Activated naive CD4-positive, alpha-beta T cell treated with anti-CD3 and anti-CD28 coated beads for 36 hours (primary cell): ENCODE results near the gene AGPAT4. TPM values are rescaled to one million over a fixed set of nuclear protein-coding genes. Genes with fewer than 3 reads are reported as not detected.

ENCODE experiments used
- CTCF ChIA-PET: fragments of 350-600 bp; sonication (Branson Sonifier 250); formaldehyde crosslinking; loops from one replicate; lab custom pipeline; 2021; ENCODE audit warnings: antibody characterized with exemption; lab: Charles Lee
- DNase-seq: peaks from one replicate; pipeline ENCODE4 v3.0.0-alpha.2; 2020
- H3K27ac Mint-ChIP-seq: one replicate; pipeline ENCODE4 v1.8.0; 2021; ENCODE audit warnings: mild to moderate bottlenecking, mixed read lengths
- H3K27me3 Mint-ChIP-seq: one replicate; pipeline ENCODE4 v1.8.0; 2021; ENCODE audit warnings: low read depth, mixed read lengths
- H3K36me3 Mint-ChIP-seq: one replicate; pipeline ENCODE4 v1.8.0; 2021; ENCODE audit warnings: low read depth, mixed read lengths
- H3K4me1 Mint-ChIP-seq: one replicate; pipeline ENCODE4 v1.8.0; 2021; ENCODE audit warnings: low read depth, mixed read lengths
- H3K4me3 Mint-ChIP-seq: one replicate; pipeline ENCODE4 v1.8.0; 2021; ENCODE audit warnings: mild to moderate bottlenecking, moderate library complexity, mixed read lengths
- H3K9me3 Mint-ChIP-seq: one replicate; pipeline ENCODE4 v1.8.0; 2021; ENCODE audit warnings: mixed read lengths
- intact Hi-C: fragments of 100-400 bp; cut with micrococcal nuclease; formaldehyde crosslinking; loops from one replicate; pipeline ENCODE4 v1.15.1; 2023
- total RNA-seq, 2 experiments: library from RNA; stranded (reverse); gene quantifications; one replicate each; pipeline ENCODE4 v1.2.3, GENCODE V29; 2021

The AGPAT4 gene
- total RNA-seq, 2 experiments from 2014 or later, result 3.7 to 4.2 TPM

DNA sequence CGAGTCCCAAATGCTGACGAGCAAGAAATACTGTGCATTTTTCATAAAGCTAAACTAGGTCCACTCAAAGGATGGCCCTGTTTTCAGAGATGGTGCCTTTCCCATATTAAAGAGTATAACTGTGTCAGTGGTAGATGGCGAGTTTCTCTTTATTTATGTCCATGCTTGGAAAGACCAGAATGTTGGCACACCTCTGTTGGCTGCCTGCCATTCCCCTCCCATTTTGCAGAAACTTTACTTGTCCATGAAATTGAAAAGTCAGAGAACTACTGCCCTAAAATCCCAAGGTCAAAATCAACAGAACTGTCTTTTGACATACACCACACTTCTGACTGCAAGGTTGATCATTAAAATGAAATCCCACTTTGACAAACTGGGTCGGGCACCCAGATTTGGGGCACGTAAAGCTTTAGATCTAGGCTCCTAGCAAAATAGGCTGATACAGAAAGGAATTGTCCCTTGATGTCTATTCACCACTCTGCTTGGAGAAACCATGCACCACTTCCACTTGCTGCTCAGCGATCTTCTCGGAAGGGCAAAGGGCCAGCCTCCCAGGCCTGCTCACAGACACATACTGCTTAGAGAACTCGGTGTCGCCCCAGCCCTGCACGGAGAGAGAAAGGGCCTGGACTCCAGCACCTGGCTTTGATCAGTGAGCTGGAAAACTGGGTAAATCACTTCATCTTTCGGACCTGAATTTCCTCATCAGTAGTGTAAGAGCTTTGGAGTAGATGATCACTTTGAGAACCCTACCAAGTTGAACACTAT, 130.0 kb downstream of the AGPAT4 start:
- H3K4me1 Mint-ChIP-seq, result no peaks in the 10 kb centered on the region
- peaks cover 4% of the 10 kb centered on the region for H3K36me3 Mint-ChIP-seq
- H3K27ac Mint-ChIP-seq, result no peak overlapping the region
- no peak overlapping the region for H3K4me3 Mint-ChIP-seq
- no peaks in the 10 kb centered on the region for H3K9me3 Mint-ChIP-seq
- no peak for DNase-seq
- no peaks in the 10 kb centered on the region for H3K27me3 Mint-ChIP-seq
- CTCF ChIA-PET, result interaction anchor here (1.1 kb wide), 1 partner anchor 10 kb away, joined by 3 read pairs; no protein-coding TSS in a partner anchor
- intact Hi-C loops, result no loop called here

DNA sequence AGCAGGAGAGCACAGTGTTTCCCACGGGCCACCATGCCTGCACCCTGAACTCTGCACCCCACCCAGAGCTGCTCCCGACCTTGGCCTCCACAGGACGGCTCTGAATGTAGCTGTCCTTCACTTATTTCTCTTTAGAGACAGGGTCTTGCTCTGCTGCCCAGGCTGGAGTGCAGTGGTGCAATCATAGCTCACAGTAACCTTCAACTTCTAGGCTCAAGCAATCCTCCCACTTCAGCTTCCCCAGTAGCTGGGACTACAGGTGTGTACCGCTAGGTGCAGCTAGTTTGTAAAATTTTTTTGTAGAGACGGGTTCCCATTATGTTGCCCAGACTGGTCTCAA, 130.9 kb downstream of the AGPAT4 start:
- no peaks in the 10 kb centered on the region for H3K27me3 Mint-ChIP-seq
- H3K4me1 Mint-ChIP-seq, result no peaks in the 10 kb centered on the region
- intact Hi-C loops, result no loop called here
- no peaks in the 10 kb centered on the region for H3K9me3 Mint-ChIP-seq
- peaks cover 4% of the 10 kb centered on the region for H3K36me3 Mint-ChIP-seq
- H3K27ac Mint-ChIP-seq, result no peak overlapping the region
- CTCF ChIA-PET, result interaction anchor here (1.3 kb wide), 1 partner anchor 15 kb away, joined by 3 read pairs; no protein-coding TSS in a partner anchor
- DNase-seq, result no peak
- no peak overlapping the region for H3K4me3 Mint-ChIP-seq

DNA sequence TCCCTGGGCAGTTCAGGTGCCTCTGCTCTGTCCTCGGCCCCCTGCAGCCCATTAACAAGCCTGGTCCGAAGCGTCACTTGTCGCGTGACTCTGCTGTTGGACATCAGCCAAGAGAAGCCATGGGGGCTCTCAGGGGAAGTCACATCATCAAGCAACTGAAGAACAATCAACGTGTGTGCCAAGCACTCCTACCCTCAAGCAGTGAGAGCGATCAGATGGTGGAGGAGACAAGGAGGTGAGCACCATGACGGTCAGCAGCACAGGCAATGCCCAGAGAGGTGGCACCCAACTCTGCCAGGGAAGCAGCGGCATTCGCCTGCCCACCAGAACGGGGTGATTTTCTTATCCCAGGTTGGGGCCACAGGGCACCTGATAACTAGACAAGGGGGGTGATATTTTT, 132.7 kb downstream of the AGPAT4 start:
- Mint-ChIP-seq H3K36me3 (peaks cover 5% of the 10 kb centered on the region), H3K4me3 (no peak overlapping the region), H3K27ac (no peak overlapping the region), H3K9me3 (no peaks in the 10 kb centered on the region), H3K27me3 (no peaks in the 10 kb centered on the region), H3K4me1 (no peaks in the 10 kb centered on the region)
- CTCF ChIA-PET, result no interaction called here
- DNase-seq, result no peak
- intact Hi-C loops, result no loop called here

DNA sequence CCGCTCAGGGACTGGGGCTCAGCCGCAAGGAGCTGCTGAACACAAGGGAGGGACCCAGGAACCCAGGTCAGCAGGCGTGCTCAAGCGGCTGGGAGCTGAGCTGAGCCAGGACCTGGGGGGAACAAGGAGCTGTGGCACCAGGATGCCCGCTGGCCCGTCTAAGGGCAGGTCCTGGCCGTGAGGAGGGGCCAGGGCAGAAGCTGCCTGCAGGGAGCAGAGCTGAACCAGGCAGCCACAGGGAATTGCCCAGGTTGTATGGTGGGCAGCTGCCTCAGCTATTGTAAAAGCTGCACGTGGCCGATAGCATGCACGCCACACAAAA, 133.3 kb downstream of the AGPAT4 start:
- peaks cover 7% of the 10 kb centered on the region for H3K36me3 Mint-ChIP-seq
- no peaks in the 10 kb centered on the region for H3K4me1 Mint-ChIP-seq
- no peaks in the 10 kb centered on the region for H3K9me3 Mint-ChIP-seq
- DNase-seq, result no peak
- intact Hi-C loops, result no loop called here
- no peak overlapping the region for H3K4me3 Mint-ChIP-seq
- no peaks in the 10 kb centered on the region for H3K27me3 Mint-ChIP-seq
- CTCF ChIA-PET, result no interaction called here
- H3K27ac Mint-ChIP-seq, result no peak overlapping the region

DNA sequence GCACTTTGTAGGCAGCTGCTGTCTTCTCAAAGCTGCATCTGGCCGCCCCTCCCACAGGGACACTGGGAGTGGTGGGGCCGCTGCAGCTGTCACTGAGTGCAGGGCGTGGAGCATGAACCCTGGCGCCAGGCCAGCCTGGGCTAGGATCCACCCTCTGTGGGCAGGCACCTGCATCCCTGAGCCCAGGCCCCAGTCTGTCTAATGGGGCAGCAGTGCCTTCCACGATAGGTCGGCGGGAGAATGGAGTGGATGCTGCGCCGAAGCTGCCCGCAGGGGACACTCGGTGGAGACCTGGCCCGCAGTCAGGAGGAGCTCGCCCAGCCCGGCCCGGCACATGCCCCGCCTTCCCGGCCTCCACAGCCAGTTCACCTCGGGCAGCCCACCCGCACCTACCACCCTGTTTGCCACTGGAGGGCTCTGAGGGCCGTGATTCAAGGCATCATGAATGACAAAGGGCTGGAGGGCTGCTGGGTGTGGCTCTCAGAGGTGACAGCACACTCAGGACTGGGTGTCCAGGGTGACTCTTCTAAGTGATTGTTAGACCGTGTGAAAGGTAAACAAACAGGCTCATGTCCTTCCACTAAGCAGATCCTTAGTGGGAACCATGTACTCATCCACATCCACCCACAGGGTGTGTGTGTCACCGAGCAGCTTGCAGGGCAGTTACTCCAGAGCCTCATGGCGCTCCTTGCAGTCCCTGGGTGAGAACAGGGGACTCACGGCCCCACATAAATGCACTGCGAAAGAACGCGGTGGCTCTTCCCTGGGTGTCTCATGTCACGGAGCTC, 133.9 kb downstream of the AGPAT4 start:
- no peak overlapping the region for H3K27ac Mint-ChIP-seq
- H3K4me3 Mint-ChIP-seq, result no peak overlapping the region
- no peaks in the 10 kb centered on the region for H3K4me1 Mint-ChIP-seq
- CTCF ChIA-PET, result interaction anchor here (1.1 kb wide), 1 partner anchor 231 kb away, joined by 3 read pairs; no protein-coding TSS in a partner anchor
- no peak for DNase-seq
- intact Hi-C loops, result no loop called here
- no peaks in the 10 kb centered on the region for H3K9me3 Mint-ChIP-seq
- peaks cover 7% of the 10 kb centered on the region for H3K36me3 Mint-ChIP-seq
- no peaks in the 10 kb centered on the region for H3K27me3 Mint-ChIP-seq

DNA sequence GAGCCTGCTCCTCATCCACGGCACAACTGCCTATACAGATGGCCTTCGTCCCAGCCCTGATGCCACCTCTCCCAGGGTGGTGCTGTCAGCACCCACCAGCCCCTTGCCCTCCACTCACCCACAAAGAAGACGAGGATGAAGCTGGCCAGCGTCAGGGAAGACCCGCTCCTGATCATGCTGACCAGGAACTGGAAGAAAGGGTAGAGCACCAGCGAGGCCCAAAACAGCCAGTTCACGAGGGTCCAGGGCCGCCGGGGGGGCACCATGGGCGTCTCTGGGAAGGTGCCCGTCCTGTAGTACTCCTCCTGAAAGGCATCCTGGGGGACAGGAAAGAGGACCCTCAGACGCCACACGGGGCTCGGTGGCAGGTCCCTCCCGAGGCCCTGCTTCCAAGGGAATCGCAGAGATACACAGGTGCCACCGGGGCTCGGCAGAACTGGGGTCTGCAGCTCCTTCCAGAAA, 134.5 kb downstream of the AGPAT4 start:
- Mint-ChIP-seq H3K27ac (no peak overlapping the region), H3K4me3 (no peak overlapping the region), H3K4me1 (no peaks in the 10 kb centered on the region), H3K27me3 (no peaks in the 10 kb centered on the region), H3K36me3 (peaks cover 7% of the 10 kb centered on the region), H3K9me3 (no peaks in the 10 kb centered on the region)
- CTCF ChIA-PET, result interaction anchor here (1.1 kb wide), 1 partner anchor 231 kb away, joined by 3 read pairs; no protein-coding TSS in a partner anchor
- intact Hi-C loops, result no loop called here
- DNase-seq, result no peak

DNA sequence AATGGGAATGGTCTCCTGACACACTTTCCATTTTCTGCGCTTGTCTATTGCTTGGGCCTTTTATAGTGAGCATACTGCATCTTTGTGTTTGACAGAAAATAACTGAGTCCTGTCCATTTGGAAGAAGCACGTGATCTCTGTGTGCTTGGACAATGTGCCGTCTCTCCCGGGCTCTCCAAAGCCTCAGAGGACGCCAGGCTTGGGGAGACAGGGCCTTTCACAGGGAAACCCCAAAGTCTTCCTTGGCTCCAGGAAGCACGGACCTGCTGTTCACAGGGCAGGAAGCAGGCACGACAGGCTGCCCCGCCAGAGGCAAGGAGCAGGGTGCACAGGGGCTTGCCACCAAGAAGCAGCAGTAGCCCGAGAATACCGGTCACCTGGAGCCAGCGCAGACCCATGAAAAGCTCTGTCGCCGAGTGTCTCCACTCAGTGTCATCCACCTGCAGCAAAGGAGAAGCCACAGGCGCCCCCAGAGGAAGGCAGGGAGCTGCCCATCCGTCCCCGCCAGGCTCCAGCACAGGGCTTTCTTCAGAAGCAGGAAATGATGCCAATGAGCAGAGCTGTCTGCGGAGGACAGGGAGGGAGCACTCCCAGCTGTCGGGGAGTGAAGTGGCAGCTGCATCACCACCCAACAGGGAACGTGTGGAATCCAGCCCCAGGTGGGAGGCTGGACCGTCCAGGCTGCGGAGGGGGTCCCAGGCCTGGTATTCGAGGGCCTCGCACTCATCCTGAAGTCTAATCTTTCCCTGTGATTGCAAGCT, 135.1 kb downstream of the AGPAT4 start:
- no peak for DNase-seq
- no peak overlapping the region for H3K4me3 Mint-ChIP-seq
- no peak overlapping the region for H3K27ac Mint-ChIP-seq
- H3K9me3 Mint-ChIP-seq, result no peaks in the 10 kb centered on the region
- H3K27me3 Mint-ChIP-seq, result no peaks in the 10 kb centered on the region
- intact Hi-C loops, result no loop called here
- no peaks in the 10 kb centered on the region for H3K4me1 Mint-ChIP-seq
- CTCF ChIA-PET, result interaction anchor here (1.1 kb wide), 1 partner anchor 232 kb away, joined by 3 read pairs; no protein-coding TSS in a partner anchor
- peaks cover 7% of the 10 kb centered on the region for H3K36me3 Mint-ChIP-seq

DNA sequence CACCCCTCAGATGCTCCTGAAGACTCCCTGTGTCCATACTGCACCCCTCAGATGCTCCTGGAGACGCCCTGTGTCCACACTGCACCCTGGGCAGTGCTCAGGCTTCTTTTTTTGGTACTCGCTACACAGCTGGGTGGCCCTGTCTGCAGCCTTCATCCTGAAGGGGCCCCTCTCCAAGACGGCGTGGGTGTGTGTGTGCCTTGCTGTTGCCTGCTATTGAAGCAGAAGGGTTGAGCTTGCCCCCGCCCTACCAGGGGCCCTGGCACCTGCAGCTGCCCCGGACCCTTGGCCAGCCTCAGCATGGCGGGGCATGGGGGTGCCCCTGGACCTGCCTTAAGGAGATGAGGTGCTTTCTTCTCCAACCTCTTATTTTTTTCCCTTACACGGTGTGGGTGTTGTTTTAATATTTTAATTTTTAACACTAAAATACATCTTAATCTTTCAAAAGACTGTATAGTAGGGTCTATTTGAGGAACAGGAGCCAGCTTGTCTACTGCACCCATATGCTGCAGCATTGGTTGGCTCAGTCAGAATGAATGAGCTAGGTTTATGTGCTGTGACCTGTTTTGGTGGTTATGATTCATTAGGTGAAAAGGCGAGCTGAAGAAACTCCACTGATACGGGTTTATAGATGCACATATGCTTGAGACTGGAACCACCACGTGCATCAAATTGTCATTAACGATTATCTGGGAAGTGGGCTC, 135.9 kb downstream of the AGPAT4 start:
- Mint-ChIP-seq H3K27me3 (no peaks in the 10 kb centered on the region), H3K9me3 (no peaks in the 10 kb centered on the region), H3K36me3 (peaks cover 7% of the 10 kb centered on the region), H3K4me1 (no peaks in the 10 kb centered on the region), H3K4me3 (no peak overlapping the region), H3K27ac (no peak overlapping the region)
- no peak for DNase-seq
- intact Hi-C loops, result no loop called here
- CTCF ChIA-PET, result no interaction called here

DNA sequence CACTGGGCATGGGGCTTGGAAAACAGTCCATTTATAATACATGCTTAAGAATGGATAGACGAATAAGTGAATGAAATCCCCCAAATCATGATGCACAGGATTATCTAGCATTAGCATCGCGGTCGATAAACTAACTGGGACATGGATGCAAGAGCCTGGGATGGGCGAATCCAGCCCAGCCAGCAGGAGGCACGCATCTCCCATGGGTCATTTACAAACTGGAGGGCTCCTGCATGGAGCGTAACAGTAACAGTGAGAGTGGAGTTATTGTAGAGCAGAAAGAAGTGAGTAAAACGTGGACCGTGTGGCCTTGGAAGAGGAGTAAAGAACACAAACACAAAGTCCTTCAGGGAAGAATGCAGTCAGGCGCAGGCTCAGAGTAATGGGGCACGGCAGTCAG, 136.5 kb downstream of the AGPAT4 start:
- H3K9me3 Mint-ChIP-seq, result no peaks in the 10 kb centered on the region
- no peak overlapping the region for H3K27ac Mint-ChIP-seq
- DNase-seq, result no peak
- intact Hi-C loops, result no loop called here
- CTCF ChIA-PET, result interaction anchor here (0.5 kb wide), 1 partner anchor 83 kb away, joined by 3 read pairs; no protein-coding TSS in a partner anchor
- H3K27me3 Mint-ChIP-seq, result no peaks in the 10 kb centered on the region
- no peaks in the 10 kb centered on the region for H3K4me1 Mint-ChIP-seq
- H3K4me3 Mint-ChIP-seq, result no peak overlapping the region
- peaks cover 5% of the 10 kb centered on the region for H3K36me3 Mint-ChIP-seq

DNA sequence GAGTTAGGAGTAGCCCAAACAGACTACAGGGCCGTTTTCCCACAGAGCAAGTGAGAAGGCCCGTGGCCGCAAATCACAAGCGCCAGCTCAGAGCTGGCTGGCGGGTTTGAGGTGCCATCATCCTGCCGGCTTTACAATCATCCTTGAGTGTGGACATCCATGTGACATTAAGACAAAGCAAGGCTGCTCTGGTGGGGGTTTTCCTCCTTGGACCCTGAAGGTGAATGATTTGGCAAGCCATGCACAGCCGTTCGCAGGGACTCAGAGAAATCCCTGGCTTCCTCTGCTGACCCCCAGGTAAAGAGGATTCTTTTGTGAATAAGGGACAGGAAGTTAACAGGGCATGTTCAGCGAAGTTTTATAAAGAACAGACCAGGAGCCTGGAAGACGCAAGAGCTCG, 137.2 kb downstream of the AGPAT4 start:
- no peaks in the 10 kb centered on the region for H3K27me3 Mint-ChIP-seq
- intact Hi-C loops, result no loop called here
- no peak overlapping the region for H3K27ac Mint-ChIP-seq
- CTCF ChIA-PET, result no interaction called here
- H3K36me3 Mint-ChIP-seq, result peaks cover 4% of the 10 kb centered on the region
- DNase-seq, result no peak
- H3K9me3 Mint-ChIP-seq, result no peaks in the 10 kb centered on the region
- H3K4me1 Mint-ChIP-seq, result no peaks in the 10 kb centered on the region
- no peak overlapping the region for H3K4me3 Mint-ChIP-seq

DNA sequence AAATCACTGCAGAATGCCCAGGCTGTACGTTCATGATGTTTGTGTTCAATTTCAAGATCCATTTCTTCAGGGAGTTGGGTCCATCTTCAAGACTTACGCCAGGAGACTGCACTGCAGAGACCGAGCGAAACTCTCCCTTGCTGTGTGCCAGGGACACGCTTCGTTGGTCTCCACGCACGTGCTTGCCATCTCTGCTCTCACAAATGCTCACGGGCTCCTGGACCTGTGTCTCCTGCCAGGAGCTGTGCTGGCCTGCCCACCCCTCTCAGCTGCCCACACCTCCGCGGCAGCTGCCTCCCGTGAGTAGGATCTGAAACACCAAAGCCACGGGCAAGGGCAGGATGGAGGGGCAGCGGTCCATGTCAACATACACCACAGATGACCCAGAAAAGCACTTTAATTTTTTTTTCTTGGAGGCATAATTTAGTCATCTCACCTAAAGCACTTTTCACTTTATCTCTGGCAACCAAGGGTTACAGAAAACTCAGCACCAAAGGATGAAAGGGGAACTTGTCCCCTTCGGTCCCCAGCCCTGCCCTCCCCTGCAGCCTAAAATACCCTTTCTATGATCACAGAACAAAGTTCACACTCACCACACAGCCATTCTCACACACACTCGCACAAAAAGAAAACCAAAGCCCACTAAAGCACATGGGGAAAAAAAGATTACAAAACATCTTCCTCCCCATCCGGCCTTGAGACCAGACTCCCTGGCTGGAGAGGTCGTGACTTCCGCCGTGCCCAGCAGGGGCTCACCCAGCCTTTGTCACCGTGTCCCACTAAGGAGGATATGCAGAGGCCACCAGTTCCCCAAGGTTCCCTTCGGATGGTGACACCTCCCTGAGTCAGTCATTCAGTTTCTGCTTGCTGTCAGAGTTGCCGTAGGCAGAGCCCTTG, 137.9 kb downstream of the AGPAT4 start:
- Mint-ChIP-seq H3K27ac (no peak overlapping the region), H3K36me3 (peaks cover 4% of the 10 kb centered on the region), H3K4me3 (no peak overlapping the region), H3K9me3 (no peaks in the 10 kb centered on the region), H3K27me3 (no peaks in the 10 kb centered on the region), H3K4me1 (no peaks in the 10 kb centered on the region)
- intact Hi-C loops, result no loop called here
- CTCF ChIA-PET, result interaction anchor here (0.6 kb wide), 1 partner anchor 197 kb away, joined by 3 read pairs; no protein-coding TSS in a partner anchor
- no peak for DNase-seq
